CD4-positive, CD25-positive, alpha-beta regulatory T cell (primary cell): Measurements from ENCODE around the gene DAW1. TPM values are rescaled to one million over a fixed set of nuclear protein-coding genes. Genes with fewer than 3 reads are reported as not detected.
A peak's percentile ranks its signal among the peaks of the same experiment; 100 is the strongest.
"Not testable (repeated sequence)": the region's sequence is repeated elsewhere in the genome, so short reads cannot be mapped to it uniquely, and the experiment has no call there.

Experiments
- ATAC-seq, 2 donors: fragments of 150-1000 bp; cut with Tn5 transposase; one replicate each; pipeline ENCODE4 v1.10.0; 2021; ENCODE audit warnings: low read depth in 2 of 2, moderate number of reproducible peaks in 2 of 2, moderate library complexity in 1 of 2
- DNase-seq, 3 donors: peaks; one replicate each; pipeline versions ENCODE4 v3.0.0 to v3.0.0-alpha.2; 2012 to 2022; ENCODE audit warnings: mixed read lengths in 1 of 3
- H3K27ac ChIP-seq: one replicate; pipeline ENCODE4 v1.7.0; 2013; ENCODE audit warnings: mild to moderate bottlenecking, low read length; ENCODE audit not compliant: insufficient read depth, poor library complexity, severe bottlenecking
- H3K27me3 ChIP-seq: one replicate; pipeline ENCODE4 v1.7.0; 2013; ENCODE audit warnings: low read length; ENCODE audit not compliant: control insufficient read depth, insufficient read depth
- H3K36me3 ChIP-seq: one replicate; pipeline ENCODE4 v1.7.0; 2013; ENCODE audit warnings: mild to moderate bottlenecking, low read length, moderate library complexity; ENCODE audit not compliant: control insufficient read depth, insufficient read depth
- H3K4me1 ChIP-seq: 2 replicates; pipeline ENCODE4 v1.7.0; 2013; ENCODE audit warnings: mild to moderate bottlenecking, low read length; ENCODE audit not compliant: insufficient read depth, control insufficient read depth, poor library complexity, severe bottlenecking
- H3K4me3 ChIP-seq: one replicate; pipeline ENCODE4 v1.7.0; 2013; ENCODE audit warnings: low read depth, mild to moderate bottlenecking, low read length, moderate library complexity
- H3K9me3 ChIP-seq, 2 experiments: 1 replicate in 1 of 2; 2 replicates in 1 of 2; pipeline ENCODE4 v1.7.0; 2013; ENCODE audit warnings: low read length in 2 of 2, mild to moderate bottlenecking in 1 of 2, moderate library complexity in 1 of 2; ENCODE audit not compliant: control insufficient read depth in 2 of 2
- H3K27ac Mint-ChIP-seq, 3 donors: one replicate each; pipeline ENCODE4 v1.8.0; 2020 to 2022; ENCODE audit warnings: mild to moderate bottlenecking in 3 of 3, mixed read lengths in 3 of 3, moderate library complexity in 2 of 3
- H3K27me3 Mint-ChIP-seq: one replicate; pipeline ENCODE4 v1.8.0; 2022; ENCODE audit warnings: mild to moderate bottlenecking, mixed read lengths
- H3K36me3 Mint-ChIP-seq: one replicate; pipeline ENCODE4 v1.8.0; 2020; ENCODE audit warnings: mixed read lengths
- H3K4me1 Mint-ChIP-seq, 4 donors: one replicate each; pipeline ENCODE4 v1.8.0; 2020 to 2022; ENCODE audit warnings: mixed read lengths in 4 of 4, mild to moderate bottlenecking in 1 of 4
- H3K4me3 Mint-ChIP-seq, 4 donors: one replicate each; pipeline ENCODE4 v1.8.0; 2020 to 2022; ENCODE audit warnings: mild to moderate bottlenecking in 4 of 4, mixed read lengths in 4 of 4, moderate library complexity in 3 of 4
- H3K9me3 Mint-ChIP-seq, 7 donors: one replicate each; pipeline ENCODE4 v1.8.0; 2020 to 2022; ENCODE audit warnings: mixed read lengths in 7 of 7, mild to moderate bottlenecking in 3 of 7, moderate library complexity in 2 of 7
- polyA plus RNA-seq, 4 donors: library from polyadenylated mRNA; unstranded; fragments of 300-500 nt; fragmentation: Illumina TruSeq; gene quantifications; one replicate each; pipeline ENCODE4 v1.2.3, GENCODE V29; 2021
- total RNA-seq: library from RNA; stranded (reverse); gene quantifications from one replicate; pipeline ENCODE4 v1.2.3, GENCODE V29; 2022

DAW1 gene
- total and polyA plus RNA-seq, 5 donors from 2014 or later, result not detected

GRCh38 chr2:227828477-227828912 is 42.9 kb upstream of the DAW1 start:
- Histone ChIP-seq H3K36me3 (no peaks in the 10 kb centered on the region), H3K27ac (no peak overlapping the region), H3K9me3 (no peaks in the 10 kb centered on the region), H3K4me3 (no peak overlapping the region), H3K4me1 (no peaks in the 10 kb centered on the region), H3K27me3 (no peaks in the 10 kb centered on the region)
- Mint-ChIP-seq H3K27me3 (no peaks in the 10 kb centered on the region), H3K36me3 (no peaks in the 10 kb centered on the region), H3K4me1 (peaks cover 0 to 16% (median 10%) of the 10 kb centered on the region in 4 donors), H3K9me3 (peaks cover 0 to 4% (median 0%) of the 10 kb centered on the region in 7 donors), H3K27ac (no peak overlapping the region), H3K4me3 (no peak overlapping the region)
- ATAC-seq (no peak), DNase-seq (no peak)

GRCh38 chr2:227829337-227829736 is 42.1 kb upstream of the DAW1 start:
- Histone ChIP-seq H3K4me3 (no peak overlapping the region), H3K9me3 (no peaks in the 10 kb centered on the region), H3K4me1 (no peaks in the 10 kb centered on the region), H3K36me3 (no peaks in the 10 kb centered on the region), H3K27me3 (no peaks in the 10 kb centered on the region), H3K27ac (no peak overlapping the region)
- H3K4me1 Mint-ChIP-seq, result peaks cover 0 to 16% (median 10%) of the 10 kb centered on the region in 4 donors
- H3K27me3 Mint-ChIP-seq, result no peaks in the 10 kb centered on the region
- no peak overlapping the region for H3K4me3 Mint-ChIP-seq
- peaks cover 0 to 4% (median 0%) of the 10 kb centered on the region in 7 donors for H3K9me3 Mint-ChIP-seq
- DNase-seq (no peak), ATAC-seq (no peak)
- no peaks in the 10 kb centered on the region for H3K36me3 Mint-ChIP-seq
- no peak overlapping the region for H3K27ac Mint-ChIP-seq

- no peaks in the 10 kb centered on the region for H3K4me1 Mint-ChIP-seq
- no peak for ATAC-seq
- H3K27me3 Mint-ChIP-seq, result no peaks in the 10 kb centered on the region
- H3K27ac Mint-ChIP-seq, result no peak overlapping the region
- Histone ChIP-seq H3K27me3 (no peaks in the 10 kb centered on the region), H3K36me3 (no peaks in the 10 kb centered on the region), H3K4me1 (no peaks in the 10 kb centered on the region), H3K4me3 (no peak overlapping the region), H3K27ac (no peak overlapping the region), H3K9me3 (no peaks in the 10 kb centered on the region)
- no peaks in the 10 kb centered on the region for H3K36me3 Mint-ChIP-seq
- no peak overlapping the region for H3K4me3 Mint-ChIP-seq
- H3K9me3 Mint-ChIP-seq, result peaks cover 0 to 9% (median 0%) of the 10 kb centered on the region in 7 donors
- DNase-seq, result no peak
Measured at GRCh38 chr2:227834423-227834822, 37.0 kb upstream of the DAW1 start.

- no peaks in the 10 kb centered on the region for H3K36me3 ChIP-seq
- H3K27ac ChIP-seq, result no peak overlapping the region
- no peaks in the 10 kb centered on the region for H3K27me3 Mint-ChIP-seq
- H3K4me1 Mint-ChIP-seq, result peaks cover 0 to 3% (median 0%) of the 10 kb centered on the region in 4 donors
- no peak overlapping the region for H3K4me3 ChIP-seq
- H3K27me3 ChIP-seq, result no peaks in the 10 kb centered on the region
- DNase-seq (no peak), ATAC-seq (no peak)
- H3K4me3 Mint-ChIP-seq, result no peak overlapping the region
- no peak overlapping the region for H3K27ac Mint-ChIP-seq
- no peaks in the 10 kb centered on the region for H3K4me1 ChIP-seq
- H3K9me3 Mint-ChIP-seq, result peaks cover 0 to 11% (median 0%) of the 10 kb centered on the region in 7 donors
- no peaks in the 10 kb centered on the region for H3K36me3 Mint-ChIP-seq
- H3K9me3 ChIP-seq, result no peaks in the 10 kb centered on the region
Measured at GRCh38 chr2:227834916-227835650, 36.3 kb upstream of the DAW1 start.

- not testable (repeated sequence) for H3K9me3 ChIP-seq, H3K27ac Mint-ChIP-seq, H3K4me1 Mint-ChIP-seq, DNase-seq, ATAC-seq, H3K4me1 ChIP-seq, H3K36me3 Mint-ChIP-seq, H3K27ac ChIP-seq, H3K4me3 ChIP-seq, H3K36me3 ChIP-seq, H3K27me3 ChIP-seq, H3K27me3 Mint-ChIP-seq
- Mint-ChIP-seq H3K9me3 (peaks cover 0 to 12% (median 0%) of the 10 kb centered on the region in 7 donors), H3K4me3 (peak overlapping the region in 1 of 4 donors; percentile 39)
Measured at GRCh38 chr2:227839339-227840129, 31.9 kb upstream of the DAW1 start.

GRCh38 chr2:227846831-227847230 is 24.6 kb upstream of the DAW1 start:
- Histone ChIP-seq H3K9me3 (no peaks in the 10 kb centered on the region), H3K27me3 (no peaks in the 10 kb centered on the region), H3K27ac (peak overlapping the region; percentile 79), H3K4me3 (peak overlapping the region; percentile 43), H3K4me1 (peaks cover 3% of the 10 kb centered on the region), H3K36me3 (no peaks in the 10 kb centered on the region)
- Mint-ChIP-seq H3K9me3 (peaks cover 0 to 2% (median 0%) of the 10 kb centered on the region in 7 donors), H3K27me3 (peaks cover 14% of the 10 kb centered on the region), H3K4me3 (peak overlapping the region in 3 of 4 donors; percentile 76 to 89 (median 78)), H3K27ac (peak overlapping the region; percentile 47 to 55 (median 53)), H3K36me3 (no peaks in the 10 kb centered on the region), H3K4me1 (peaks cover 4 to 30% (median 16%) of the 10 kb centered on the region in 4 donors)
- DNase-seq (no peak), ATAC-seq (no peak)

- Histone ChIP-seq H3K27ac (peak overlapping the region; percentile 79), H3K4me3 (peak overlapping the region; percentile 66), H3K27me3 (no peaks in the 10 kb centered on the region), H3K4me1 (peaks cover 3% of the 10 kb centered on the region), H3K36me3 (no peaks in the 10 kb centered on the region), H3K9me3 (no peaks in the 10 kb centered on the region)
- ATAC-seq (no peak), DNase-seq (no peak)
- Mint-ChIP-seq H3K4me3 (peak overlapping the region; percentile 59 to 89 (median 80)), H3K27me3 (peaks cover 14% of the 10 kb centered on the region), H3K9me3 (peaks cover 0 to 2% (median 0%) of the 10 kb centered on the region in 7 donors), H3K36me3 (no peaks in the 10 kb centered on the region), H3K27ac (peak overlapping the region; percentile 38 to 86 (median 58)), H3K4me1 (peaks cover 4 to 30% (median 16%) of the 10 kb centered on the region in 4 donors)
Measured at GRCh38 chr2:227848146-227848545, 23.3 kb upstream of the DAW1 start.
